ENCODE data around the gene TLX3.

- TF ChIP-seq CTCF (IDR thresholded peaks at IDR 0.05), result no peak
- TF ChIP-seq POLR2A (IDR thresholded peaks at IDR 0.05), result no peak
- TF ChIP-seq POLR2AphosphoS5 (IDR thresholded peaks at IDR 0.05; ENCODE audit: insufficient read depth in 1 of 2, low read depth in 1 of 2), result no peak
Observed at GRCh38 chr5:171310212-171310818, 1.3 kb downstream of the TLX3 start.
